HEK293 (cell line): ENCODE data around the gene NCOA7.

Source experiments
- CTCF ChIA-PET: fragments of 350-600 bp; formaldehyde crosslinking; extraction: SDS; loops from one replicate; lab custom pipeline; 2021; ENCODE audit warnings: antibody characterized with exemption; lab: Yijun Ruan, JAX
- POLR2A ChIA-PET: fragments of 300-600 bp; formaldehyde crosslinking; extraction: SDS; loops from one replicate; lab custom pipeline; 2020; ENCODE audit warnings: antibody characterized with exemption, inconsistent platforms; lab: Yijun Ruan, JAX
- H3K27ac ChIP-seq: fragments of 200-500 bp; sonication (Bioruptor generic); 2 replicates; pipeline ENCODE4 v1.5.1; 2014; ENCODE audit warnings: low read depth, low read length, control low read depth, inconsistent platforms; ENCODE audit errors: extremely low read depth
- H3K36me3 ChIP-seq, 2 experiments: fragments of 200-500 bp in 1 of 2; sonication (Bioruptor generic) in 1 of 2; 1 replicate in 1 of 2; 2 replicates in 1 of 2; pipeline ENCODE4 v1.5.1; 2014 to 2017; ENCODE audit warnings: inconsistent platforms in 2 of 2, low read length in 2 of 2; ENCODE audit not compliant: control insufficient read depth in 2 of 2, insufficient read depth in 1 of 2
- H3K4me1 ChIP-seq: fragments of 200-500 bp; sonication (Bioruptor generic); 2 replicates; pipeline ENCODE4 v1.5.1; 2014; ENCODE audit warnings: mild to moderate bottlenecking, low read length, inconsistent platforms; ENCODE audit not compliant: control insufficient read depth, insufficient read depth
- H3K4me3 ChIP-seq: 2 replicates; pipeline ENCODE4 v1.5.1; 2011; ENCODE audit warnings: low read depth, mild to moderate bottlenecking, control low read depth, low read length, moderate library complexity
- H3K9me3 ChIP-seq: fragments of 200-500 bp; sonication (Bioruptor generic); 2 replicates; pipeline ENCODE4 v1.5.1; 2014; ENCODE audit warnings: low read depth, low read length, inconsistent platforms; ENCODE audit not compliant: control insufficient read depth, insufficient read depth
- IKZF3 ChIP-seq: fragments of 450-650 bp; IDR thresholded peaks from 2 replicates; pipeline ENCODE4 v1.5.0; 2018; ENCODE audit warnings: missing biosample characterization, mild to moderate bottlenecking, missing genetic modification characterization, moderate library complexity
- MYNN ChIP-seq: fragments of 450-650 bp; formaldehyde crosslinking; IDR thresholded peaks from 2 replicates; pipeline ENCODE4 v1.5.1; 2016; ENCODE audit warnings: missing biosample characterization, missing genetic modification characterization, borderline replicate concordance
- PRDM2 ChIP-seq: fragments of 450-650 bp; formaldehyde crosslinking; IDR thresholded peaks from 2 replicates; pipeline ENCODE4 v1.5.1; 2016; ENCODE audit warnings: missing biosample characterization, missing genetic modification characterization, borderline replicate concordance
- PRDM4 ChIP-seq: fragments of 450-650 bp; formaldehyde crosslinking; IDR thresholded peaks from 2 replicates; pipeline ENCODE4 v1.5.1; 2017; ENCODE audit warnings: missing biosample characterization, missing genetic modification characterization
- REPIN1 ChIP-seq: fragments of 450-650 bp; formaldehyde crosslinking; IDR thresholded peaks from 2 replicates; pipeline ENCODE4 v1.5.1; 2017; ENCODE audit warnings: missing biosample characterization, missing genetic modification characterization, low read depth
- ZBTB10 ChIP-seq: fragments of 450-650 bp; formaldehyde crosslinking; IDR thresholded peaks from 2 replicates; pipeline ENCODE4 v1.5.1; 2016; ENCODE audit warnings: missing biosample characterization, missing genetic modification characterization
- ZBTB11 ChIP-seq: fragments of 450-650 bp; formaldehyde crosslinking; conservative IDR thresholded peaks from 2 replicates; pipeline ENCODE4 v1.5.1; 2016; ENCODE audit warnings: low read depth, missing biosample characterization, missing genetic modification characterization
- ZNF133 ChIP-seq: fragments of 450-650 bp; formaldehyde crosslinking; IDR thresholded peaks from 2 replicates; pipeline ENCODE4 v1.5.1; 2016; ENCODE audit warnings: missing biosample characterization, missing genetic modification characterization
- ZNF148 ChIP-seq: fragments of 450-650 bp; formaldehyde crosslinking; IDR thresholded peaks from 2 replicates; pipeline ENCODE4 v1.5.0; 2017; ENCODE audit warnings: missing biosample characterization, missing genetic modification characterization, borderline replicate concordance
- ZNF202 ChIP-seq: fragments of 450-650 bp; formaldehyde crosslinking; IDR thresholded peaks from 2 replicates; pipeline ENCODE4 v1.5.1; 2016; ENCODE audit warnings: missing biosample characterization, missing genetic modification characterization, borderline replicate concordance
- ZNF211 ChIP-seq: fragments of 450-650 bp; formaldehyde crosslinking; IDR thresholded peaks from 2 replicates; pipeline ENCODE4 v1.5.1; 2016; ENCODE audit warnings: low read depth, missing biosample characterization, missing genetic modification characterization
- ZNF302 ChIP-seq: fragments of 450-650 bp; formaldehyde crosslinking; IDR thresholded peaks from 2 replicates; pipeline ENCODE4 v1.5.1; 2016; ENCODE audit warnings: missing biosample characterization, missing genetic modification characterization, low read depth
- ZNF558 ChIP-seq: fragments of 450-650 bp; formaldehyde crosslinking; IDR thresholded peaks from 2 replicates; pipeline ENCODE4 v1.5.1; 2016; ENCODE audit warnings: missing biosample characterization, missing genetic modification characterization
- ZNF624 ChIP-seq: fragments of 450-650 bp; formaldehyde crosslinking; IDR thresholded peaks from 2 replicates; pipeline ENCODE4 v1.5.1; 2017; ENCODE audit warnings: missing biosample characterization, missing genetic modification characterization
- ZNF639 ChIP-seq: fragments of 450-650 bp; formaldehyde crosslinking; IDR thresholded peaks from 2 replicates; pipeline ENCODE4 v1.5.1; 2016; ENCODE audit warnings: missing biosample characterization, missing genetic modification characterization
- ZNF76 ChIP-seq: fragments of 450-650 bp; formaldehyde crosslinking; IDR thresholded peaks from 2 replicates; pipeline ENCODE4; 2016; ENCODE audit warnings: low read depth, missing biosample characterization, missing genetic modification characterization, borderline replicate concordance
- ZNF830 ChIP-seq: fragments of 450-650 bp; IDR thresholded peaks from 2 replicates; pipeline ENCODE4 v1.5.0; 2018; ENCODE audit warnings: missing biosample characterization, missing genetic modification characterization, low read depth, mild to moderate bottlenecking, moderate library complexity
- ZNF843 ChIP-seq: fragments of 450-650 bp; formaldehyde crosslinking; IDR thresholded peaks from 2 replicates; pipeline ENCODE4 v1.5.1; 2016; ENCODE audit warnings: missing biosample characterization, missing genetic modification characterization

NCOA7 gene

GRCh38 chr6:125852587-125852986 is 61.8 kb downstream of the NCOA7 start (continued):
- TF ChIP-seq PRDM2 (tag by site-specific recombination) (no peak), ZBTB10 (no peak), ZBTB11 (tag by site-specific recombination) (no peak), MYNN (no peak), ZNF148 (tag by site-specific recombination) (no peak), ZNF211 (tag by site-specific recombination) (no peak), PRDM4 (no peak)

- peaks cover 6% of the 10 kb centered on the region; the same call in 1 of the 2 replicates for H3K4me1 ChIP-seq
- no peak overlapping the region for H3K27ac ChIP-seq
- H3K9me3 ChIP-seq = no peaks in the 10 kb centered on the region
- H3K4me3 ChIP-seq = no peak overlapping the region
- POLR2A ChIA-PET = no interaction called here
- CTCF ChIA-PET = interaction anchor here (0.6 to 3.2 kb wide), 5 partner anchors 13 to 994 kb away, joined by 3 to 8 read pairs (median 4); no protein-coding TSS in a partner anchor
- H3K36me3 ChIP-seq = peaks cover 0 to 3% of the 10 kb centered on the region in 2 experiments; a peak in 2 of 3 replicates
- TF ChIP-seq ZNF558 (tag by site-specific recombination) (no peak), ZNF830 (no peak), ZNF76 (no peak), ZNF639 (no peak), IKZF3 (no peak), ZNF302 (tag by site-specific recombination) (no peak), REPIN1 (no peak), ZNF624 (tag by site-specific recombination) (no peak), ZNF843 (tag by site-specific recombination) (no peak), ZNF202 (tag by site-specific recombination) (no peak), ZNF133 (no peak)
These were observed 62.4 kb downstream of the NCOA7 start for GRCh38 chr6:125853168-125853567.
